Omental fat pad (tissue), 4 donors: ENCODE measurements around the gene PSMD1. TPM values are rescaled to one million over a fixed set of nuclear protein-coding genes. Genes with fewer than 3 reads are reported as not detected.

Source experiments
- ATAC-seq: fragments of 150-250 bp; one replicate; pipeline ENCODE4 v1.9.1; 2016; ENCODE audit warnings: mild to moderate bottlenecking, moderate library complexity; ENCODE audit not compliant: low FRiP score
- DNase-seq: peaks from one replicate; pipeline ENCODE4 v3.0.0-alpha.2; 2019; ENCODE audit warnings: low spot score
- CTCF ChIP-seq, 3 donors: fragments of 450-650 bp; IDR thresholded peaks; one replicate each; pipeline ENCODE4 v1.5.1; 2016 to 2017; ENCODE audit warnings: antibody characterized with exemption in 3 of 3, mild to moderate bottlenecking in 3 of 3, moderate library complexity in 2 of 3
- total RNA-seq, 4 donors: library from RNA; depleted of rRNA; stranded (reverse); fragments of >200 nt; gene quantifications; one replicate each; pipeline ENCODE4 v1.1.0, GENCODE V29; 2016

The PSMD1 gene
- total RNA-seq, 4 donors from 2014 or later: 64.8 to 119 (median 74.1) TPM

DNA sequence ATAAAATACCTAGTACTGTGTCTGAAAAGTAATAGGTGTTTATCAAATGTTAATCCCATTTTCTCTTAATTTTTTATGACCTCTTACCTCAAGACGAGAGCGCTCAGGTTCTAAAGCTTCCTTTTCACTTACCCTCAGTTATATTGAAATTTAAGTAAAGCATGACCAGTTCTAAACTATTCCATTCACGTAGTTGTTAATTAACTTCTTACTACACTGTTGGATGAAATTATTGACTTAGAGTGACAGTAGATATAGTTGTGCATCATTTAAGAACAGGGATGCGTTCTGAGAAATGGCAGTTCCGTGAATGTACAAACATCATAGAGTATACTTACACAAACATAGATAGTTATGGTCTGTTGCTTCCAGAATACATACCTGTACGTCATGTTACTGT is 88.2 kb downstream of the PSMD1 start:
- ATAC-seq (no peak), DNase-seq (no peak)
- no peak for TF ChIP-seq CTCF (IDR thresholded peaks at IDR 0.05)

DNA sequence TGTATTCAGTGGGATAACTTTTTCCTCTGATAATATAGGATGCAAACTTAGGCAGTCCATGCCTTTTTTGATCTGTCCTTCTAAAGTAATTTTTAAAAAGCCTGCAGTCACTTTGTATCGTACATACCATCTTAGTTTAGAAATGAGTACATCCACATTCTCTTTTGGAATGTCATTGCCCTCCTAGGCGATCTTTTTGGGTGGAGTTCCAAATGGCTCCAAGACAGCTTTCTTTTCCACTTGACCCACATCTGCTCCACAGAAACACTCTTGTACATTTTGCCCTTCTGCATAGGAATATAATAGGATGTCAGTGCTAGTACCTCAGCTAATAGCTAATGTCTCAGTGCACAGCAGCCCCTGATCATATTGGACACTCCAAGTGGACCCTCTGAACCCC is 90.0 kb downstream of the PSMD1 start:
- no peak for ATAC-seq
- TF ChIP-seq CTCF (IDR thresholded peaks at IDR 0.05): no peak
- DNase-seq: no peak

DNA sequence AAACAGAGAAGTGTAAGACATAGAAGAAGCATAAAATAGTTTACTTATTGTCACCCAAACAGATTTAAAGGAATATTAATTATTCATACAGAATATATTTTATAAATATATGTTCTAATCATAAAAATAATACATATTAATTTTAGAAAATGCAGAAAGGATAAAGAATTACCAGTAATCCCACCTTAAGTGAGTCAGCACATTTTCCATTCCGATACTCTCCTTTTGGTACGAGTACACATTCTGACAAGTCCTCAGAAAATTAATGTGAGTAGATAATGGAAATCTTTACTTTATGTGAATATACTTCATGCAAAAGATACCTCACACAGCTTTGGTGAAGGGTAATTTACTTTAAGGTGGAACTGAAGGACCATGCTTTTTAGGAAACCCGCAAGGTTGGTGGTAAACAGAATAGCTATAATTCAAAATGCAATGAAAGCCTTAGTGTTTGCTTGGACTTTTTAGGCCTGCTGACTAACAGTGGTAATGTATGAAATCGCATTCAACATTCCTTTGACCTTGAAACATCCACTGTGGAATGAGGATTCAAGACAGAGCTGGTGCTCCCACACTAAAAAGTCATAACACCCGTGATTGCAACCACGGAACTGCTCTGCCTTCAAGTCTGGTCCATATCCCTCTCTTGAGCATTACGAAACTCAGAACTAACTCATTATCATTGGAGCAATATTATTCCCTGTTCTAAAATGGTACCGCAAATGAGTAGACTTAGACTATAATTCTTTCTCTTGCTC is 96.3 kb downstream of the PSMD1 start:
- DNase-seq (no peak), ATAC-seq (peak; percentile 96)
- TF ChIP-seq CTCF (IDR thresholded peaks at IDR 0.05): no peak

DNA sequence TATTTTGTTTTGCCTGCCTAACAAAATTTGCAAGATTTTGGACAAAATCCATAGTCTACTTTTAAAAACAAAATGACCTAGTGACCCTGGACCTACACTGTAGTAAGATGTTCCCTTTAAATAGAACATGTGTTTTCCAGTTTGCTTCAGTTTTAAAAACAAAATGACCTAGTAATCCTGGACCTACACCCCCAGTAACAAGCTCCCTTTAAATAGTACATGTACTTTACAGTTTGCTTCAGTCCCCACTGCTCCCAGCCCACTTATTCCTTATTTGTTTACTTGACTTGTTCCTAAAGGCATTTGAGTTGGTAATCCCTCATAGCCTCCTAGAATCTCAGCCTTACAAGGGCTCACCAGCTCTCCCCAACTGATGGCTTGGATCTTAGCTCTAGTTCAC is 102.6 kb downstream of the PSMD1 start:
- no peak for TF ChIP-seq CTCF (IDR thresholded peaks at IDR 0.05)
- no peak for DNase-seq
- no peak for ATAC-seq

DNA sequence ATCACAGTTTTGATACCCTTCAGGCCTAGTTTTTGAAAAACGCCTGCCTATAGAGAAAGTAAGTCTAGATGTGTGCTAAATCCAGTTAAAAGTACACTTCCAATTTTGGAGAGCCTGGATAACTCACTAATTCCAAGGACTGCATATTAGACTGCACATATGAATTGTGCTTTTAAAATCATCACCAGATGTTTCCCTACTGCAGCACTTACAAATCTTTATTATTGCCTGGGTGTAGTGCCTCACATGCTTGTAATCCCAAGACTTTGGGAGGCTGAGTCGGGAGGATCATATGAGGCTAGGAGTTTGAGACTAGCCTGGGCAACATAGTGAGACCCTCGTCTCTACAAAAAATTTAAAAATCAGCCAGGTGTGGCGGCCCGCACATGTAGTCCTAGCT is 104.0 kb downstream of the PSMD1 start:
- DNase-seq (no peak), ATAC-seq (no peak)
- no peak for TF ChIP-seq CTCF (IDR thresholded peaks at IDR 0.05)

- ATAC-seq (no peak), DNase-seq (no peak)
- no peak for TF ChIP-seq CTCF (IDR thresholded peaks at IDR 0.05)
These were observed 104.7 kb downstream of the PSMD1 start for GRCh38 chr2:231161252-231161839.

GRCh38 chr2:231161877-231162329 is 105.2 kb downstream of the PSMD1 start:
- TF ChIP-seq CTCF (IDR thresholded peaks at IDR 0.05): no peak
- DNase-seq (no peak), ATAC-seq (peak; percentile 73)
